Small intestine (tissue), 7 donors: ENCODE measurements around the gene WFDC10B. TPM values are rescaled to one million over a fixed set of nuclear protein-coding genes. Genes with fewer than 3 reads are reported as not detected.
"Not testable (repeated sequence)": the region's sequence is repeated elsewhere in the genome, so short reads cannot be mapped to it uniquely, and the experiment has no call there.

Experiments
- DNase-seq, 2 donors: peaks; one replicate each; pipeline versions ENCODE4 v3.0.0 to v3.0.0-alpha.2; 2013
- FAIRE-seq: peaks from 2 replicates; lab custom pipeline; 2012; peaks lifted over from hg19 to GRCh38; lab: Jason Lieb, UNC
- H3K27ac ChIP-seq, 3 donors: one replicate each; pipeline ENCODE4 v1.5.1; 2013; ENCODE audit warnings: low read length in 2 of 3, mild to moderate bottlenecking in 2 of 3, control low read depth in 1 of 3, inconsistent platforms in 1 of 3, low read depth in 1 of 3, moderate library complexity in 1 of 3
- H3K27me3 ChIP-seq, 3 donors: one replicate each; pipeline ENCODE4 v1.6.1; 2013; ENCODE audit warnings: low read length in 3 of 3, inconsistent platforms in 1 of 3; ENCODE audit not compliant: control insufficient read depth in 3 of 3, insufficient read depth in 3 of 3
- H3K36me3 ChIP-seq, 3 donors: one replicate each; pipeline ENCODE4 v1.6.1; 2013; ENCODE audit warnings: low read length in 3 of 3, inconsistent platforms in 1 of 3, low read depth in 1 of 3, mild to moderate bottlenecking in 1 of 3, moderate library complexity in 1 of 3; ENCODE audit not compliant: control insufficient read depth in 3 of 3, insufficient read depth in 2 of 3
- H3K4me1 ChIP-seq, 3 donors: one replicate each; pipeline ENCODE4 v1.6.1; 2013; ENCODE audit warnings: low read length in 2 of 3, inconsistent platforms in 1 of 3, low read depth in 1 of 3, mild to moderate bottlenecking in 1 of 3, moderate library complexity in 1 of 3; ENCODE audit not compliant: control insufficient read depth in 3 of 3, insufficient read depth in 2 of 3
- H3K4me3 ChIP-seq, 3 donors: one replicate each; pipeline ENCODE4 v1.5.1; 2013; ENCODE audit warnings: low read length in 3 of 3, control low read depth in 1 of 3, inconsistent platforms in 1 of 3, low read depth in 1 of 3, mild to moderate bottlenecking in 1 of 3, moderate library complexity in 1 of 3
- H3K9me3 ChIP-seq, 2 donors: one replicate each; pipeline ENCODE4 v1.6.1; 2013; ENCODE audit warnings: low read depth in 1 of 2, low read length in 1 of 2; ENCODE audit not compliant: control insufficient read depth in 2 of 2, insufficient read depth in 1 of 2
- WGBS, 3 donors: extraction: QIAGEN DNeasy Blood & Tissue Kit; methylation state at CpG; one replicate each; pipeline ENCODE4 v1.1.7; 2013; 5-methylcytosine and 5-hydroxymethylcytosine counted together
- polyA plus RNA-seq, 4 donors: library from polyadenylated mRNA; stranded (reverse) in 3 of 4; unstranded in 1 of 4; fragments of 200-250 nt in 3 of 4; fragments of 120-200 nt in 1 of 4; gene quantifications; one replicate each; pipeline versions ENCODE4 v1.2.1 to v1.2.3, GENCODE V29; 2013
- donor health status: healthy with polysubstance abuse.
- donor health status: control.
- donor health status: control.
- donor health status: Bipolar disorder and iron deficiency.
- donor health status: healthy.

The WFDC10B gene
- polyA plus RNA-seq, 4 donors, result 0.16 TPM; not detected in 3

- not testable (repeated sequence) for H3K9me3 ChIP-seq, H3K27me3 ChIP-seq, H3K4me3 ChIP-seq, H3K4me1 ChIP-seq, DNase-seq, FAIRE-seq, H3K36me3 ChIP-seq, H3K27ac ChIP-seq
- 96 to 99% (median 96%) methylated on average over 20 to 24 of the region's 24 CpGs for WGBS, 3 donors
Measured at GRCh38 chr20:45641076-45641475, 63.7 kb downstream of the WFDC10B start.

GRCh38 chr20:45639687-45640086 lies 65.1 kb downstream of the WFDC10B start:
- H3K27ac ChIP-seq, result no peak overlapping the region
- H3K4me3 ChIP-seq, result no peak overlapping the region
- no peaks in the 10 kb centered on the region for H3K4me1 ChIP-seq
- no peak for DNase-seq
- no peaks in the 10 kb centered on the region for H3K9me3 ChIP-seq
- H3K27me3 ChIP-seq, result no peaks in the 10 kb centered on the region
- H3K36me3 ChIP-seq, result no peaks in the 10 kb centered on the region
- no peak for FAIRE-seq
- 82 to 86% (median 86%) methylated on average over 5 of the region's 5 CpGs for WGBS, 3 donors

GRCh38 chr20:45636513-45636912 lies 68.3 kb downstream of the WFDC10B start:
- H3K4me3 ChIP-seq, result no peak overlapping the region
- no peak overlapping the region for H3K27ac ChIP-seq
- 78 to 92% (median 86%) methylated on average over 1 of the region's 1 CpG for WGBS, 3 donors
- no peaks in the 10 kb centered on the region for H3K36me3 ChIP-seq
- DNase-seq, result no peak
- no peak for FAIRE-seq
- H3K27me3 ChIP-seq, result no peaks in the 10 kb centered on the region
- H3K4me1 ChIP-seq, result no peaks in the 10 kb centered on the region
- H3K9me3 ChIP-seq, result no peaks in the 10 kb centered on the region

Other genes starting within 250 kb of the WFDC10B start
- gene WFDC2, start 235.3 kb downstream of the WFDC10B start, polyA plus RNA-seq, result 1 to 10 TPM; 1.8 to 7.8 (median 3.9) TPM
- not detected for gene SPINT3, start 189.4 kb downstream of the WFDC10B start, polyA plus RNA-seq
- gene WFDC6, start 165.5 kb downstream of the WFDC10B start, polyA plus RNA-seq, result not detected
- not detected for gene EPPIN, start 157.6 kb downstream of the WFDC10B start, polyA plus RNA-seq
- gene WFDC8, start 125.7 kb downstream of the WFDC10B start, polyA plus RNA-seq, result not detected
- not detected for gene WFDC10A, start 75.3 kb downstream of the WFDC10B start, polyA plus RNA-seq
- not detected for gene WFDC9, start 73.7 kb downstream of the WFDC10B start, polyA plus RNA-seq
- gene WFDC11, start 34.8 kb downstream of the WFDC10B start, polyA plus RNA-seq, result not detected
- gene WFDC13, start 3.0 kb downstream of the WFDC10B start, polyA plus RNA-seq, result under 1 TPM in 1 of 4 donors, not detected in 3; 0.04 TPM
- not detected for gene SPINT4, start 17.3 kb upstream of the WFDC10B start, polyA plus RNA-seq
- gene WFDC3, start 86.9 kb upstream of the WFDC10B start, polyA plus RNA-seq, result under 1 TPM in 2 of 4 donors, not detected in 2; 0.44 to 0.81 TPM
- 10 to 100 TPM; 27.9 to 42.7 (median 36.9) TPM for gene DNTTIP1, start 86.9 kb upstream of the WFDC10B start, polyA plus RNA-seq
- 10 to 100 TPM; 10.8 to 99.6 (median 24.0) TPM for gene UBE2C, start 107.6 kb upstream of the WFDC10B start, polyA plus RNA-seq
- gene TNNC2, start 122.3 kb upstream of the WFDC10B start, polyA plus RNA-seq, result 10 to 100 TPM in 2 of 4 donors, 1 to 10 TPM in 2; 2.6 to 23.7 (median 13.5) TPM
- gene SNX21, start 128.8 kb upstream of the WFDC10B start, polyA plus RNA-seq, result 10 to 100 TPM in 2 of 4 donors, 1 to 10 TPM in 2; 7.8 to 14.6 (median 10.1) TPM
- 100 to 1,000 TPM in 1 of 4 donors, 10 to 100 TPM in 3; 28.6 to 123 (median 47.6) TPM for gene ACOT8, start 152.4 kb upstream of the WFDC10B start, polyA plus RNA-seq
- 1 to 10 TPM; 2.7 to 6.8 (median 4.1) TPM for gene ZSWIM3, start 152.6 kb upstream of the WFDC10B start, polyA plus RNA-seq
- gene ZSWIM1, start 176.2 kb upstream of the WFDC10B start, polyA plus RNA-seq, result 10 to 100 TPM in 1 of 4 donors, 1 to 10 TPM in 3; 2.5 to 17.1 (median 3.6) TPM
- 10 to 100 TPM in 1 of 4 donors, 1 to 10 TPM in 1, not detected in 2; 1.8 to 16.4 TPM for gene SPATA25, start 182.6 kb upstream of the WFDC10B start, polyA plus RNA-seq
- gene NEURL2, start 186.2 kb upstream of the WFDC10B start, polyA plus RNA-seq, result 10 to 100 TPM in 1 of 4 donors, 1 to 10 TPM in 3; 2.9 to 20.2 (median 4.0) TPM
- 1,000 to 10,000 TPM in 1 of 4 donors, 100 to 1,000 TPM in 2, 10 to 100 TPM in 1; 78.9 to 1,454 (median 115) TPM for gene CTSA, start 186.3 kb upstream of the WFDC10B start, polyA plus RNA-seq
- gene PLTP, start 207.1 kb upstream of the WFDC10B start, polyA plus RNA-seq, result 10 to 100 TPM in 3 of 4 donors, 1 to 10 TPM in 1; 2.0 to 67.4 (median 17.1) TPM
- 10 to 100 TPM; 16.1 to 30.0 (median 26.8) TPM for gene PCIF1, start 229.7 kb upstream of the WFDC10B start, polyA plus RNA-seq